Mesendoderm (in vitro differentiated cells): ENCODE data around the gene RBBP8NL.

Source experiments
- DNase-seq: peaks from one replicate; pipeline ENCODE4 v3.0.0; 2013
- H2AK5ac ChIP-seq: 2 replicates; pipeline ENCODE4 v1.6.1; 2013; ENCODE audit warnings: low read length, inconsistent platforms
- H2BK120ac ChIP-seq: 2 replicates; pipeline ENCODE4 v1.6.1; 2013; ENCODE audit warnings: low read depth, mild to moderate bottlenecking, low read length, moderate library complexity, mixed read lengths
- H2BK15ac ChIP-seq: replicated peaks from 2 replicates; pipeline ENCODE4 v1.6.1; 2013; ENCODE audit warnings: low read depth, mild to moderate bottlenecking, moderate library complexity
- H2BK5ac ChIP-seq: 2 replicates; pipeline ENCODE4 v1.6.1; 2013; ENCODE audit warnings: low read length, inconsistent platforms
- H3K18ac ChIP-seq: 2 replicates; pipeline ENCODE4 v1.6.1; 2013; ENCODE audit warnings: mild to moderate bottlenecking, low read length, mixed read lengths
- H3K23ac ChIP-seq: one replicate; pipeline ENCODE4 v1.6.1; 2013; ENCODE audit warnings: low read length
- H3K27ac ChIP-seq: 2 replicates; pipeline ENCODE4 v1.5.1; 2013; ENCODE audit warnings: low read depth, mild to moderate bottlenecking, inconsistent platforms, low read length, moderate library complexity
- H3K27me3 ChIP-seq: 2 replicates; pipeline ENCODE4 v1.6.1; 2013; ENCODE audit warnings: low read length, control low read depth, mild to moderate bottlenecking, inconsistent platforms; ENCODE audit not compliant: insufficient read depth, poor library complexity
- H3K36me3 ChIP-seq: 2 replicates; pipeline ENCODE4 v1.6.1; 2013; ENCODE audit warnings: low read length, inconsistent platforms; ENCODE audit not compliant: control insufficient read depth, insufficient read depth
- H3K4ac ChIP-seq: one replicate; pipeline ENCODE4 v1.6.1; 2013; ENCODE audit warnings: low read depth, mild to moderate bottlenecking, low read length, moderate library complexity
- H3K4me1 ChIP-seq: 2 replicates; pipeline ENCODE4 v1.6.1; 2013; ENCODE audit warnings: low read depth, low read length, inconsistent platforms; ENCODE audit not compliant: control insufficient read depth
- H3K4me2 ChIP-seq: 2 replicates; pipeline ENCODE4 v1.6.1; 2013; ENCODE audit warnings: low read length
- H3K4me3 ChIP-seq: 2 replicates; pipeline ENCODE4 v1.5.1; 2013; ENCODE audit warnings: mild to moderate bottlenecking, low read length
- H3K56ac ChIP-seq: one replicate; pipeline ENCODE4 v1.6.1; 2013; ENCODE audit warnings: low read length
- H3K79me1 ChIP-seq: 2 replicates; pipeline ENCODE4 v1.6.1; 2013; ENCODE audit warnings: low read length, inconsistent platforms
- H3K79me2 ChIP-seq: 2 replicates; pipeline ENCODE4 v1.6.1; 2013; ENCODE audit warnings: mild to moderate bottlenecking, low read length; ENCODE audit not compliant: control insufficient read depth, insufficient read depth
- H3K9ac ChIP-seq: 2 replicates; pipeline ENCODE4 v1.6.1; 2013; ENCODE audit warnings: low read length, inconsistent platforms
- H4K5ac ChIP-seq: one replicate; pipeline ENCODE4 v1.6.1; 2013; ENCODE audit warnings: low read length
- H4K8ac ChIP-seq: one replicate; pipeline ENCODE4 v1.6.1; 2013; ENCODE audit warnings: low read depth, mild to moderate bottlenecking, control low read depth, low read length, moderate library complexity
- WGBS: extraction: QIAGEN DNeasy Blood & Tissue Kit; methylation state at CpG from one replicate; pipeline ENCODE4 v1.1.7; 2013; ENCODE audit warnings: low lambda C conversion rate, missing lambda C conversion rate; ENCODE audit not compliant: insufficient coverage; ENCODE audit errors: extremely low coverage; 5-methylcytosine and 5-hydroxymethylcytosine counted together

The RBBP8NL gene

DNA sequence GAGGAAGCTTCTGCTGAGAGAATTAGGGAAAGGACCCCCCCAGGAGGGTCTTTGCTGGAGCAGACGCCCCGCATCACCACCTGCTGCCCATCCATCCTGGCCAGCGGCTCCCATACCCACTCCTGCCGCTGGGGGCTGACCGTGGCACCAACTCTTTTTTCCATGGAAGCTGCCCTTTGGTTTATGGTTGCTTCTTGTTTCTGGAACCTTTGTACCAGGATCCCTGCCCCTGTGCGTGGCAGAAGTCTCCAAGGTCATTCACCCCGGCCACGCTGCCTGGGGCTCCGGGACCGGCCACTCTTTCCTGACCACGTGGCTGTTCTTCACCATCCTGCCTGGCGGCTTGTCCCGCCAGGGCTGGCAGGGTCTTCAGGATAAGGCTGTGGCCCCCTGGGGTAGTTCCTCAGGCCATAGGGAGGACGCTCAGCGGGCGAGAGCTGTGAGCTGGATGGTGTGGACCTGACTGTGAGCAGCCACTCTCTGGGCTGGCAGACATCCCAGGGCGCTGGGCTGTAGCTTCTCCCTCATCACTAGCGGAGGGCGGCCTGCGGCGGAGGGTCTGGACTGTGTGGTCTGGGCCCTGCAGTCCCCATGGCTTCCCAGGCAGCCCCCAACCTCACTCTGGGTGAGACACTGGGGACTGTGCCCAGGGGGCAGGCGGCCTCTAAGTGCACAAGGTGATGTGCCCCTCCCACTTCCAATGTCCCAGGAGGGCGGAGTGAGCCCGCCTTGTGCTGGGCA, 22.8 kb upstream of the RBBP8NL start:
- Histone ChIP-seq H3K56ac (no peak overlapping the region), H4K8ac (no peak overlapping the region), H3K4me2 (no peak overlapping the region), H3K79me2 (no peaks in the 10 kb centered on the region), H3K23ac (no peak overlapping the region), H3K9ac (no peak overlapping the region), H3K18ac (no peak overlapping the region), H3K4me3 (no peak overlapping the region), H3K36me3 (no peaks in the 10 kb centered on the region), H2BK120ac (no peak overlapping the region), H2BK5ac (no peak overlapping the region), H3K79me1 (no peaks in the 10 kb centered on the region), H4K5ac (no peak overlapping the region), H3K27me3 (no peaks in the 10 kb centered on the region), H3K4ac (no peak overlapping the region), H2AK5ac (no peak overlapping the region), H3K27ac (no peak overlapping the region), H2BK15ac (no peak overlapping the region), H3K4me1 (no peaks in the 10 kb centered on the region)
- no peak for DNase-seq
- WGBS, result no CpG with 5 or more reads among the region's 24 CpGs

- H2AK5ac ChIP-seq, result no peak overlapping the region
- H3K27me3 ChIP-seq, result no peaks in the 10 kb centered on the region
- H3K79me2 ChIP-seq, result no peaks in the 10 kb centered on the region
- no peak overlapping the region for H4K8ac ChIP-seq
- no peaks in the 10 kb centered on the region for H3K4me1 ChIP-seq
- no peak overlapping the region for H4K5ac ChIP-seq
- H2BK5ac ChIP-seq, result no peak overlapping the region
- no peaks in the 10 kb centered on the region for H3K36me3 ChIP-seq
- H3K23ac ChIP-seq, result no peak overlapping the region
- no peak overlapping the region for H3K18ac ChIP-seq
- no peaks in the 10 kb centered on the region for H3K79me1 ChIP-seq
- no peak overlapping the region for H3K56ac ChIP-seq
- H2BK15ac ChIP-seq, result no peak overlapping the region
- no CpG with 5 or more reads among the region's 14 CpGs for WGBS
- H3K4me2 ChIP-seq, result no peak overlapping the region
- no peak overlapping the region for H2BK120ac ChIP-seq
- no peak overlapping the region for H3K27ac ChIP-seq
- no peak for DNase-seq
- H3K4ac ChIP-seq, result no peak overlapping the region
- no peak overlapping the region for H3K9ac ChIP-seq
- H3K4me3 ChIP-seq, result no peak overlapping the region
Measured at GRCh38 chr20:62448788-62449187, 21.4 kb upstream of the RBBP8NL start.

DNA sequence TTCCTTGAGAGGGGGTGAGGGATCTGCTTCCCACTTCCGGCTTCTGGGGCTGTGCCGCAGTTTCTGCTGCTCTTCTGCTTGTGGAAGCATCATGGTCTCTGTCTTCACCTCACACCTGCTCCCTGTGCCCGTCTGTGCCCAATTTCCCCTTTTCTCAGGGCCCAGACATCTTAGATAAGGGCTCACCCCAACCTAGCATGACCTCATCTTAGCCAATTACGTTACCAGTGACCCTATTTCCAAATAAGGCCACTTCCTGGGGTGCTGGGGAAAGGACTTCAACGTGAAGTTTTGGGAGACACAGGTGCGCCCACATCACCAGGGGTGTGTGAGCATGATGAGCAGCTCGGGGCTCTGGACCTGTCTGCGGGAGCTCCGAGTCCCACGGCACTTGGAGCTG, 20.7 kb upstream of the RBBP8NL start:
- no peak overlapping the region for H4K5ac ChIP-seq
- H3K23ac ChIP-seq, result no peak overlapping the region
- H3K4me3 ChIP-seq, result no peak overlapping the region
- no peaks in the 10 kb centered on the region for H3K4me1 ChIP-seq
- H2AK5ac ChIP-seq, result no peak overlapping the region
- H3K79me2 ChIP-seq, result no peaks in the 10 kb centered on the region
- H3K27me3 ChIP-seq, result no peaks in the 10 kb centered on the region
- no peak for DNase-seq
- no peak overlapping the region for H3K18ac ChIP-seq
- H3K27ac ChIP-seq, result no peak overlapping the region
- H3K36me3 ChIP-seq, result no peaks in the 10 kb centered on the region
- H2BK120ac ChIP-seq, result no peak overlapping the region
- no peaks in the 10 kb centered on the region for H3K79me1 ChIP-seq
- H3K4me2 ChIP-seq, result no peak overlapping the region
- no peak overlapping the region for H4K8ac ChIP-seq
- no peak overlapping the region for H3K9ac ChIP-seq
- H2BK15ac ChIP-seq, result no peak overlapping the region
- H2BK5ac ChIP-seq, result no peak overlapping the region
- H3K4ac ChIP-seq, result no peak overlapping the region
- H3K56ac ChIP-seq, result no peak overlapping the region
- WGBS, result no CpG with 5 or more reads among the region's 10 CpGs

- Histone ChIP-seq H3K27ac (no peak overlapping the region), H3K23ac (no peak overlapping the region), H3K18ac (no peak overlapping the region), H2BK120ac (no peak overlapping the region), H2BK5ac (no peak overlapping the region), H3K4me1 (no peaks in the 10 kb centered on the region), H3K4me3 (no peak overlapping the region), H3K36me3 (no peaks in the 10 kb centered on the region), H4K8ac (no peak overlapping the region), H3K4me2 (no peak overlapping the region), H3K27me3 (no peaks in the 10 kb centered on the region), H3K79me1 (no peaks in the 10 kb centered on the region), H3K9ac (no peak overlapping the region), H3K79me2 (no peaks in the 10 kb centered on the region), H2AK5ac (no peak overlapping the region), H2BK15ac (no peak overlapping the region), H3K56ac (no peak overlapping the region), H4K5ac (no peak overlapping the region), H3K4ac (no peak overlapping the region)
- DNase-seq, result no peak
- WGBS, result no CpG with 5 or more reads among the region's 44 CpGs
Measured at GRCh38 chr20:62446888-62447869, 19.8 kb upstream of the RBBP8NL start.

DNA sequence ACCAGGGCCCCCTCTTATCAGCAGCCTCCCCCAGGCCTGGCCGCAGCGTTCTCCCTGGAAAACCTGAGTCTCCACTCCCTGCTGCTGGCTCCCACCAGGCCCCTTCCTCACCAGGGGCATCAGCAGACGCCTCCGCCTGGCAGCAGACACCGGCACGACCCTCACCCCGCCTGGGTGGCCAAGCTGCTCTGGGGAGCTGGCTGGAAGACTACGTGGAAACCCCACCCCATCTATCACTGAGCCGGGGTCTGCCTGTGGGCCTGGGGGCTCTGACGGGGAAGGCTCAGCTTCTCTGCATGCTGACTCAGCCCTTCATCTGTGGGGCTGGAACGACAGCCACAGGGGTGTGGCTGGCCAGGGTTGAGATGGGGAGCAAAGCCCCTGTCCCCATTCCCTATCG, 19.1 kb upstream of the RBBP8NL start:
- H3K79me1 ChIP-seq, result no peaks in the 10 kb centered on the region
- no peak overlapping the region for H3K27ac ChIP-seq
- H3K4me2 ChIP-seq, result no peak overlapping the region
- no peak overlapping the region for H4K8ac ChIP-seq
- no CpG with 5 or more reads among the region's 12 CpGs for WGBS
- DNase-seq, result no peak
- no peak overlapping the region for H2AK5ac ChIP-seq
- no peaks in the 10 kb centered on the region for H3K27me3 ChIP-seq
- no peak overlapping the region for H3K4ac ChIP-seq
- H3K18ac ChIP-seq, result no peak overlapping the region
- no peak overlapping the region for H2BK15ac ChIP-seq
- no peaks in the 10 kb centered on the region for H3K79me2 ChIP-seq
- no peak overlapping the region for H3K9ac ChIP-seq
- H3K23ac ChIP-seq, result no peak overlapping the region
- H3K36me3 ChIP-seq, result no peaks in the 10 kb centered on the region
- H4K5ac ChIP-seq, result no peak overlapping the region
- H3K4me1 ChIP-seq, result no peaks in the 10 kb centered on the region
- no peak overlapping the region for H2BK5ac ChIP-seq
- no peak overlapping the region for H3K56ac ChIP-seq
- H3K4me3 ChIP-seq, result no peak overlapping the region
- no peak overlapping the region for H2BK120ac ChIP-seq
